HG03097 (cell line): ENCODE results near the gene STK11.
"Not testable (repeated sequence)": the region's sequence is repeated elsewhere in the genome, so short reads cannot be mapped to it uniquely, and the experiment has no call there.

ENCODE experiments used
- ATAC-seq: cut with Tn5 transposase; IDR thresholded peaks from one replicate; pipeline ENCODE4 v1.9.1; 2021; ENCODE audit not compliant: unreplicated experiment, low FRiP score

STK11 gene

GRCh38 chr19:1206150-1206863 is 729 bp downstream of the STK11 start:
- ATAC-seq, result no peak

GRCh38 chr19:1206864-1207450 is 1.4 kb downstream of the STK11 start:
- ATAC-seq, result no peak

GRCh38 chr19:1208830-1209229 is 3.3 kb downstream of the STK11 start:
- ATAC-seq, result not testable (repeated sequence)

- no peak for ATAC-seq
These were observed 4.6 kb downstream of the STK11 start for GRCh38 chr19:1210227-1210538.

- no peak for ATAC-seq
These were observed 6.1 kb downstream of the STK11 start for GRCh38 chr19:1211494-1212234.

GRCh38 chr19:1213391-1214286 is 8.1 kb downstream of the STK11 start:
- no peak for ATAC-seq

GRCh38 chr19:1214299-1214861 is 8.8 kb downstream of the STK11 start:
- ATAC-seq, result no peak

- ATAC-seq, result no peak
These were observed 9.5 kb downstream of the STK11 start for GRCh38 chr19:1214862-1215731.

GRCh38 chr19:1216756-1217155 is 11.2 kb downstream of the STK11 start:
- ATAC-seq, result no peak

GRCh38 chr19:1217366-1217765 is 11.8 kb downstream of the STK11 start:
- ATAC-seq, result no peak

GRCh38 chr19:1218751-1219567 is 13.4 kb downstream of the STK11 start:
- no peak for ATAC-seq

GRCh38 chr19:1219786-1220476 is 14.4 kb downstream of the STK11 start:
- no peak for ATAC-seq

- ATAC-seq, result no peak
These were observed 14.9 kb downstream of the STK11 start for GRCh38 chr19:1220477-1220930.

GRCh38 chr19:1220976-1221903 is 15.7 kb downstream of the STK11 start:
- no peak for ATAC-seq

- no peak for ATAC-seq
These were observed 16.3 kb downstream of the STK11 start for GRCh38 chr19:1221904-1222255.

- no peak for ATAC-seq
These were observed 16.8 kb downstream of the STK11 start for GRCh38 chr19:1222394-1222793.
